OCI-LY1 (cell line): ENCODE results near the gene PSMD5.

ENCODE experiments used
- H2AFZ ChIP-seq: fragments of 200-600 bp; sonication (generic), shearing (Covaris generic); 2 replicates; pipeline ENCODE4 v1.6.0; 2014; ENCODE audit warnings: antibody characterized with exemption, mild to moderate bottlenecking, low read length
- H3F3A ChIP-seq: fragments of 200-600 bp; sonication (generic), shearing (Covaris generic); 2 replicates; pipeline ENCODE4 v1.6.0; 2014; ENCODE audit warnings: mild to moderate bottlenecking, antibody characterized with exemption, low read length, moderate library complexity; ENCODE audit not compliant: insufficient read depth
- H3K27ac ChIP-seq: fragments of 200-600 bp; sonication (generic); 2 replicates; pipeline ENCODE4 v1.5.1; 2014; ENCODE audit warnings: low read length, mixed run types, mild to moderate bottlenecking, low read depth; ENCODE audit not compliant: poor library complexity, severe bottlenecking
- H3K27me3 ChIP-seq: fragments of 200-600 bp; sonication (generic); 2 replicates; pipeline ENCODE4 v1.6.0; 2014; ENCODE audit warnings: antibody characterized with exemption, mild to moderate bottlenecking, low read length, moderate library complexity; ENCODE audit not compliant: insufficient read depth
- H3K36me3 ChIP-seq: fragments of 200-600 bp; sonication (generic); 2 replicates; pipeline ENCODE4 v1.6.1; 2014; ENCODE audit warnings: mild to moderate bottlenecking, antibody characterized with exemption, low read length, moderate library complexity, mixed read lengths; ENCODE audit not compliant: insufficient read depth
- H3K4me1 ChIP-seq: fragments of 200-600 bp; sonication (generic); 2 replicates; pipeline ENCODE4 v1.5.1; 2014; ENCODE audit warnings: mild to moderate bottlenecking, low read length, moderate library complexity; ENCODE audit not compliant: insufficient read depth, severe bottlenecking
- H3K4me2 ChIP-seq: fragments of 200-600 bp; sonication (generic), shearing (Covaris generic); 2 replicates; pipeline ENCODE4 v1.6.1; 2014; ENCODE audit warnings: low read length
- H3K4me3 ChIP-seq: fragments of 200-600 bp; sonication (generic); 2 replicates; pipeline ENCODE4 v1.5.1; 2014; ENCODE audit warnings: low read length, low read depth, mild to moderate bottlenecking, mixed read lengths; ENCODE audit not compliant: poor library complexity, severe bottlenecking
- H3K79me2 ChIP-seq: fragments of 200-600 bp; shearing (Covaris generic); 2 replicates; pipeline ENCODE4 v1.6.1; 2016; ENCODE audit warnings: mixed run types, low read length, mixed read lengths; ENCODE audit not compliant: insufficient read depth
- H3K9ac ChIP-seq: fragments of 200-600 bp; sonication (generic), shearing (Covaris generic); 2 replicates; pipeline ENCODE4 v1.6.1; 2014; ENCODE audit warnings: mild to moderate bottlenecking, low read length, mixed read lengths
- H3K9me2 ChIP-seq: fragments of 200-600 bp; sonication (generic), shearing (Covaris generic); 2 replicates; pipeline ENCODE4 v1.6.1; 2014; ENCODE audit warnings: low read depth, mild to moderate bottlenecking, low read length, mixed read lengths
- H3K9me3 ChIP-seq: fragments of 200-600 bp; shearing (Covaris generic); 2 replicates; pipeline ENCODE4 v1.6.1; 2014; ENCODE audit warnings: low read length, mixed read lengths
- H4K20me1 ChIP-seq: fragments of 200-600 bp; sonication (generic), shearing (Covaris generic); 2 replicates; pipeline ENCODE4 v1.6.0; 2016; ENCODE audit warnings: mild to moderate bottlenecking, low read length; ENCODE audit not compliant: insufficient read depth
- CTCF ChIP-seq: fragments of 200-600 bp; sonication (generic), shearing (Covaris generic); IDR thresholded peaks from 2 replicates; pipeline ENCODE4 v1.5.1; 2017; ENCODE audit warnings: mild to moderate bottlenecking, antibody characterized with exemption, low read length, moderate library complexity, mixed read lengths
- EZH2 ChIP-seq: fragments of 200-600 bp; sonication (generic), shearing (Covaris generic); IDR thresholded peaks from 2 replicates; pipeline ENCODE4 v1.8.0; 2017; ENCODE audit warnings: borderline replicate concordance, mixed run types, mild to moderate bottlenecking, antibody characterized with exemption, low read length, moderate library complexity, mixed read lengths

PSMD5 gene

GRCh38 chr9:120860083-120860482, 17.4 kb upstream of the PSMD5 start:
- no peak overlapping the region for H3K4me3 ChIP-seq
- no peak overlapping the region for H3K4me2 ChIP-seq
- H3F3A ChIP-seq: no peaks in the 10 kb centered on the region
- H3K9ac ChIP-seq: no peak overlapping the region
- no peaks in the 10 kb centered on the region for H3K4me1 ChIP-seq
- no peak for TF ChIP-seq EZH2
- no peak for TF ChIP-seq CTCF
- no peaks in the 10 kb centered on the region for H3K27me3 ChIP-seq
- peaks cover 70% of the 10 kb centered on the region; the same call in 1 of the 2 replicates for H3K36me3 ChIP-seq
- H2AFZ ChIP-seq: no peak overlapping the region
- no peaks in the 10 kb centered on the region for H3K79me2 ChIP-seq
- H3K9me3 ChIP-seq: no peaks in the 10 kb centered on the region
- no peak overlapping the region for H3K27ac ChIP-seq
- no peaks in the 10 kb centered on the region for H4K20me1 ChIP-seq
- H3K9me2 ChIP-seq: no peaks in the 10 kb centered on the region

- no peak overlapping the region for H3K9ac ChIP-seq
- no peak overlapping the region for H2AFZ ChIP-seq
- no peak overlapping the region for H3K27ac ChIP-seq
- no peaks in the 10 kb centered on the region for H3K79me2 ChIP-seq
- peaks cover 75% of the 10 kb centered on the region; the same call in 1 of the 2 replicates for H3K36me3 ChIP-seq
- no peaks in the 10 kb centered on the region for H3K4me1 ChIP-seq
- H3K27me3 ChIP-seq: no peaks in the 10 kb centered on the region
- H3K9me2 ChIP-seq: no peaks in the 10 kb centered on the region
- no peaks in the 10 kb centered on the region for H4K20me1 ChIP-seq
- TF ChIP-seq EZH2 (no peak), CTCF (no peak)
- no peak overlapping the region for H3K4me2 ChIP-seq
- no peaks in the 10 kb centered on the region for H3F3A ChIP-seq
- H3K4me3 ChIP-seq: no peak overlapping the region
- H3K9me3 ChIP-seq: no peaks in the 10 kb centered on the region
Observed at GRCh38 chr9:120859361-120859760, 16.6 kb upstream of the PSMD5 start.

- TF ChIP-seq EZH2 (no peak), CTCF (no peak)
- H3K4me2 ChIP-seq: no peak overlapping the region
- H3K4me1 ChIP-seq: no peaks in the 10 kb centered on the region
- no peaks in the 10 kb centered on the region for H3K79me2 ChIP-seq
- no peaks in the 10 kb centered on the region for H4K20me1 ChIP-seq
- no peaks in the 10 kb centered on the region for H3K9me3 ChIP-seq
- H3K4me3 ChIP-seq: no peak overlapping the region
- no peaks in the 10 kb centered on the region for H3K9me2 ChIP-seq
- no peaks in the 10 kb centered on the region for H3F3A ChIP-seq
- H2AFZ ChIP-seq: no peak overlapping the region
- no peak overlapping the region for H3K27ac ChIP-seq
- peaks cover 67% of the 10 kb centered on the region; the same call in 1 of the 2 replicates for H3K36me3 ChIP-seq
- H3K27me3 ChIP-seq: no peaks in the 10 kb centered on the region
- H3K9ac ChIP-seq: no peak overlapping the region
Observed at GRCh38 chr9:120857902-120858301, 15.2 kb upstream of the PSMD5 start.
